ENCODE measurements around the gene ARL2. TPM values are rescaled to one million over a fixed set of nuclear protein-coding genes. Genes with fewer than 3 reads are reported as not detected.

Gene ARL2
- polyA plus RNA-seq, 1 donor (not counting 4 experiments of a cell fraction or from before 2014, with no cell fraction given), result 77.8 TPM

GRCh38 chr11:64990222-64990923, 23.6 kb upstream of the ARL2 start:
- Histone ChIP-seq H3K4me2 (ENCODE audit: control insufficient read depth, extremely low read depth, insufficient read depth, low read depth, low read length) (no peak overlapping the region), H3K4me1 (ENCODE audit: control insufficient read depth, extremely low read depth, insufficient read depth, low read length) (no peaks in the 10 kb centered on the region), H3K27me3 (ENCODE audit: control insufficient read depth, extremely low read depth, insufficient read depth, low read length) (no peaks in the 10 kb centered on the region), H4K20me1 (ENCODE audit: control insufficient read depth, extremely low read depth, insufficient read depth, low read length) (no peaks in the 10 kb centered on the region), H2AFZ (ENCODE audit: control insufficient read depth, low read length) (no peak overlapping the region), H3K9me1 (ENCODE audit: control insufficient read depth, extremely low read depth, insufficient read depth, low read length) (no peaks in the 10 kb centered on the region), H3K9me3 (ENCODE audit: control insufficient read depth, low read depth, low read length) (no peaks in the 10 kb centered on the region), H3K27ac (ENCODE audit: control insufficient read depth, insufficient read depth, low read length) (no peak overlapping the region), H3K4me3 (ENCODE audit: control insufficient read depth in 2 of 3, extremely low read depth in 1 of 3, insufficient read depth in 2 of 3, low read depth in 1 of 3, low read length in 3 of 3) (no peak overlapping the region), H3K36me3 (ENCODE audit: control insufficient read depth in 2 of 2, extremely low read depth in 1 of 2, insufficient read depth in 2 of 2, low read length in 2 of 2) (no peaks in the 10 kb centered on the region), H3K79me2 (ENCODE audit: control insufficient read depth, insufficient read depth, low read length) (no peaks in the 10 kb centered on the region), H3K9ac (ENCODE audit: control insufficient read depth, extremely low read depth, insufficient read depth, low read length) (no peak overlapping the region)
- FAIRE-seq (no peak), DNase-seq (ENCODE audit: low read depth, low spot score) (no peak)
- TF ChIP-seq CTCF (optimal IDR thresholded peaks at IDR 0.05 in 1 of 3, IDR thresholded peaks at IDR 0.05 in 1 of 3, conservative IDR thresholded peaks at IDR 0.05 in 1 of 3; ENCODE audit: extremely low read depth in 1 of 3, insufficient read depth in 2 of 3, low read length in 3 of 3) (no peak), EZH2 (IDR thresholded peaks at IDR 0.05; ENCODE audit: low read length) (no peak)
- dilution Hi-C loops (cut with MboI; ENCODE audit: extremely low pct_ligation_motif_present, low sequenced_read_pairs), result no loop called here

DNA sequence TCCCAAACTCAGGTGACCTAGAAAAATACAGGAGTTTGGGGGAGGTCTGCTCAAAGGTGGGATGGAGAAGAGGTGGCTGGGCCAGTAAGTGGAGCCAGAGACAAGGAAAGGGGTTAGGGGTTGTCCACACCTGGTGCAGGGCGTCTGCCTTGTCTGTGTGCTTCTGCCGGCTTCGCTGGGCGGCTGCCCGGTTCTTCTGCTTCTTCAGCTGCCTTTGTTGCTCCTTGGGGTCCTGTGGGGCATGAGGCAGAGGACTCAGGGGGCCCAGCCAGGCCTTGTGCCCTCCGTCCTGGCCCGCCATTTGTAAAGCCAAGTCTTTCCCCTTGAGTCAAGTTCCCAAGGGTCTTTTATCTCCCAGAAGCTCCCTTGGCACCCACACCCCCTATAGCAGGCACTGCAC, 19.6 kb upstream of the ARL2 start:
- no peak overlapping the region for H3K9ac ChIP-seq (ENCODE audit: control insufficient read depth, extremely low read depth, insufficient read depth, low read length)
- H3K27me3 ChIP-seq (ENCODE audit: control insufficient read depth, extremely low read depth, insufficient read depth, low read length), result no peaks in the 10 kb centered on the region
- H3K79me2 ChIP-seq (ENCODE audit: control insufficient read depth, insufficient read depth, low read length), result no peaks in the 10 kb centered on the region
- H4K20me1 ChIP-seq (ENCODE audit: control insufficient read depth, extremely low read depth, insufficient read depth, low read length), result no peaks in the 10 kb centered on the region
- H3K9me3 ChIP-seq (ENCODE audit: control insufficient read depth, low read depth, low read length), result no peaks in the 10 kb centered on the region
- H3K27ac ChIP-seq (ENCODE audit: control insufficient read depth, insufficient read depth, low read length), result no peak overlapping the region
- H3K4me1 ChIP-seq (ENCODE audit: control insufficient read depth, extremely low read depth, insufficient read depth, low read length), result no peaks in the 10 kb centered on the region
- no peaks in the 10 kb centered on the region for H3K36me3 ChIP-seq (ENCODE audit: control insufficient read depth in 2 of 2, extremely low read depth in 1 of 2, insufficient read depth in 2 of 2, low read length in 2 of 2)
- no peak for FAIRE-seq
- no peak overlapping the region for H3K4me2 ChIP-seq (ENCODE audit: control insufficient read depth, extremely low read depth, insufficient read depth, low read depth, low read length)
- H3K9me1 ChIP-seq (ENCODE audit: control insufficient read depth, extremely low read depth, insufficient read depth, low read length), result no peaks in the 10 kb centered on the region
- dilution Hi-C loops (cut with MboI; ENCODE audit: extremely low pct_ligation_motif_present, low sequenced_read_pairs), result no loop called here
- no peak overlapping the region for H3K4me3 ChIP-seq (ENCODE audit: control insufficient read depth in 2 of 3, extremely low read depth in 1 of 3, insufficient read depth in 2 of 3, low read depth in 1 of 3, low read length in 3 of 3)
- no peak for DNase-seq (ENCODE audit: low read depth, low spot score)
- TF ChIP-seq CTCF (optimal IDR thresholded peaks at IDR 0.05 in 1 of 3, IDR thresholded peaks at IDR 0.05 in 1 of 3, conservative IDR thresholded peaks at IDR 0.05 in 1 of 3; ENCODE audit: extremely low read depth in 1 of 3, insufficient read depth in 2 of 3, low read length in 3 of 3) (no peak), EZH2 (IDR thresholded peaks at IDR 0.05; ENCODE audit: low read length) (no peak)
- H2AFZ ChIP-seq (ENCODE audit: control insufficient read depth, low read length), result no peak overlapping the region
